ENCODE results near the gene TMEM250.
A peak's percentile ranks its signal among the peaks of the same experiment; 100 is the strongest.
"Not testable (repeated sequence)": the region's sequence is repeated elsewhere in the genome, so short reads cannot be mapped to it uniquely, and the experiment has no call there.

TMEM250 gene

DNA sequence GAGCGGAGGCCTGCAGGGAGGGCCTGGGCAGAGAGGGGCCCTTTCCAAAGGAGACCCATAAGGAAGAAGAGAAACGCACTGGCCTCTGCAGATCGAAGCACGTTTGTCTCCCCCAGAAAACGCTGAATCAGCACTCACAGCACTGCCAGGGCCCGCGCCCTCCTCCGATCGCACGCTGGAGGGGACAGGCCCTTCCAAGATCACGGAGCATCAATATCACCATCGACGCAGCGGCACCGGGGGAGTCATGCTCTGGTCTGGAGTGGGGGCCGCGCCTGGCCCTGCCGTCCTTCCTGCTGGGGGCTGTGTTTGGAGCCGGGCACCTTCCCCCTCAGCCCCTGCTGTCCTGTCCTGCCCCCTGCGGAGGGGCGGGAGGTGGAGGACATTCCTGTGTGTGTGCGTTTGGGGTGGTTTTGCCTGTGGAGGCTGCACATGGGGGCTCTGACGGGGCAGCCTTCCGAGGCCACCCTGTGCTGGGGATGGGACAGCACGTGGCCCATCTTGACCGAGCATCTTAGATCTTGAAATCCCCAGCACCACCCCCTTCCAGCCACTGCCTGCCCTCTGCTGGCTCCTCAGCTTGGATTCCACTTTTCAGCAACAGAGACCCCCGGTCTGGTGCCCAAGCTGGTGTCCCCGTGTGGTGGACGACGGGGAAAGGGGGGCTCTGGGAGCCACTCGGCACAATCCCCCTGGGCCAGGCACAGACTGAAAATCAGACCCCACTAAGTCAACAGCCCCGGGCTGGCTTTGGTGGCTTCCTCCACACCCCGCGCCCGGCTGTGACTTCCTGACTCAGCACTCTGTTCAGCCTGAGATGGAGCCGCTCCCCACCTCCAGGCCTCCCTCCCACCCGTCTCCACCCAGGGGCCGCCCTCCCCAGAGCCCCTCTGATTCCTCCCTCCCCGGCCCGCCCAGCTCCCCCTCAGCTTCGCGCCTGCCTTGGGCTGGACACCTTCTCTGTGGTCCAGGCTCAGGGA is 8.3 kb downstream of the TMEM250 start:
- peak; percentile 47 for DNase-seq

DNA sequence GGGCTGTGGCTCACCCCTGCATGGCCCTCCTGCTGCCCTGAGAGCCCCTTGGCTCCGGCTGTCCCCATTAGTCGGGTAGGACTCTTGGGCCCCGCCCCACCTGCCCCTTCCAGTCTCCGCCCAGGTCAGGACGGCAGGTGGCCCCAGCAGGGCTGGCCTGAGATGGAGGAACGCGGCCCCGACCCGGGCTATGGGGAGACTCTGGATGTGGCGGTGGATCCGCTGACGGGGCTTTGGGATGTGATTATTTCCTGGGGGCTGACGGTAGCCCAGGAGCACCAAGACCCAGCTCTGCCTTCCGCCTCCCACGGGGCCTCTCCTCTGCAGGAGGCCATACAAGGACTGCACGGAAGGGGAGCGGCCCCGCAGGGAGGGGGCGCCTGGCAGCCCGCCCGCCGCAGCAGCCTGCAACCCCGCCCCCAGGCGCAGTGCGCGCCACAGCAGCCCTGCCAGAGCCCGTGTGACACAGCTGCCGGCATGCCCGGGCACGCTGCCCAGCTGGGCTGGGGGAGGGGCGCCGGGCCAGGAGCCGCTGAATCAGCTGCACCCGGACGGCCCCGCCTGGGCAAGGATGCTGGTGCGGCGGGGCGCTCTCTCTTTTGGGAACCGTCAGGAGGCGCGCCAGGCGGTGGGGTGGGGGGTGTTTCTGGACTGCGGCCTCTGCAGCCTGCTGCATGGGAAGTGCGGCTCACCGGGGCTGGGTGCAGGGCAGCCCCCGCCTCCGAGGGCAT is 9.2 kb downstream of the TMEM250 start:
- peak; percentile 98 for DNase-seq

DNA sequence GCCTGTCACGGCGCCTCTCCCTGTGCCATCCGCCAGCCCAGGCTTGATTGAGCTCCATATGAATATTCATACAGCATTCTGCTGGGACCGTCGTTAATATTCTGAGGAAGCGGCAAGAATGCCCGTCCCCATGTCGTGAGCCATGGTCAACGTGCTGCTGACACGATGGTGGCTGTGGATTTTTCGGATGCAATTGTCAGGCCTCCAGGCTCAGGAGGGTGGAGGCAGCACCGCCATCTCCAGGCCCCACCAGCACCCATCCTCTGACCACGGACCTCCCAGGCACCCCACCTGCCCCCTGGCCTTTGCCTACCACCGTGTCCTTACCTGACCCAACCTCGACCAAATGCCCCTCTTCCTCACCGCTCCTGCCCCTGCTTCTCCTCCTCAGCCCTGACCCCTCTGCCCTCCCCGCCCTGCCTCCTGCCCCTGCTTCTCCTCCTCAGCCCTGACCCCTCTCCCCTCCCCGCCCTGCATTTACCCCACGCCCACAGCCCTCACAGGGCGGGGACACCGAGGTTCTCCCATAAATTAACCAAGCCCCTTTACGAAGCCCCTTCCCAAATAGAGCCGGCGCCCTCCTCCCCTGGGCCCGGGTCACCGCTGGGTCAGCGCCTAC is 9.9 kb downstream of the TMEM250 start:
- no peak for DNase-seq

DNA sequence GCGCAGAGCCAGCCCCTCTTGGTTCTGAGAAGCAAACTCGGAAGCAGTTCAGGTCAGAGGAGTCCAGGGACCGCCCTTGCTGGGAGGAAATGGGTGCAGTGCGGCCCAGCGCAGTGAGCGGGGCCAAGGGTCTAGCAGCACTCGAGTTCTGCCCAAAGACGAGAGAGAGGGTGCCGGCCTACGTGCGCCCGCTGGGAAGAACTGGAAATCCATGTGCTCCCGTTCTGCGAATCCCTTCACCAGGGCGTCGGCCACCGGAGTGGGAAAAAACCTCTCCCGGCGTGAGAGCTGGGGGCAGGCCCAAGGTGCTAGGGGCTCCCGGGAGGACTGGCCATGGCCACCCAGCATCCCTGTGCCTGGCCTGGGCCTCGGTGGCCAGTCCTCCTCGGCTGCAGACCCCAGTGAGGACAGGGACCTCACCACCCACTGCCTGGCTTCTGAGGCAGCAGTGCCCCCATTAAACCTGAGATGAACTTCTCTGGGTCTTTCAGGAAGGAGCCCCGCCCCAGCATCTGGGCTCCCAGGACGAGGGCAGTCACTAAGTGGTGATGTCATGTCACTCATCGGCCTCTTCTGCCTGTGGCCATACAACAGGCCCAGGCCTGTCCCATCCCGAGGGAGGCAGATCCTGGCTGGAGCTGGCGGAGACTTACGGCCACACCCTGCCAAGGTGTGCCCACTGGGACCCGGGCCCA is 10.6 kb downstream of the TMEM250 start:
- no peak for DNase-seq

DNA sequence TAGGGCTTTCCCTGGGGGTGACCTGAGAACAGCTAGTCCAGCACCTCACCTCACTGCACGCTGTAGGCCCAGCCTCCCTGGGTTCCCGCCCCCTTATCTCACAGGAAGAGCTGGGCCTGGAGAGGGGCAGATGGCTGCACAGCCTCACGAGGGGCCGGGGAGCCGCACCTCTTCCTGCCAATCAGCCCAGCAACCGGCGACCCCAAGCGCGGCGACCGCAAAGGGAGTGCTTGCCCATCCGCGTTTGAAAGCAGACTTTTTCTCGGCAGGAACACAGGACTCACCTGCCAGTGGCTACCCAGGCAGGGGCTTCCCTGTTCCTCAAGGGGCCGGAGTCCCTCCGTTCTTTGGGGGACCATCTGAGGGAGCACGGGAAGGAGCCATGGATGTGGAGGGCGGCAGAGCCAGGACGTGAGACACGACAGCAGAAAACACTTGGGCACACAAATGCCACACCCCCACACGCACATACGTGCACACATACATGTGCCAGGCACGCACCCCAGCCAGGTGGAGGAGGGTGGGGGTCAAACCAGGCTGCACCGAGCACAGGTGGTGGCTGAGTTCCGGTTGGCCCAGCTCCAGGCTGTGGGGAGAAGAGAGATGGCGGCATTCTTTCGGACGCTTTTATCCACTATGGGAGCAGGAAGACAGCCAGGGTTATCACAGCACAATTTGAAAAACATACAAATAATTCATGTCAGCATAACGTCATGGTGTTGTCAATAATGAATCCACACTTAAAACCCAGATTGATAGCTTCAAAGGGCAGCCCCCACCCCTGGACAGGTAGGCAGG is 11.3 kb downstream of the TMEM250 start:
- DNase-seq, result peak; percentile 71

DNA sequence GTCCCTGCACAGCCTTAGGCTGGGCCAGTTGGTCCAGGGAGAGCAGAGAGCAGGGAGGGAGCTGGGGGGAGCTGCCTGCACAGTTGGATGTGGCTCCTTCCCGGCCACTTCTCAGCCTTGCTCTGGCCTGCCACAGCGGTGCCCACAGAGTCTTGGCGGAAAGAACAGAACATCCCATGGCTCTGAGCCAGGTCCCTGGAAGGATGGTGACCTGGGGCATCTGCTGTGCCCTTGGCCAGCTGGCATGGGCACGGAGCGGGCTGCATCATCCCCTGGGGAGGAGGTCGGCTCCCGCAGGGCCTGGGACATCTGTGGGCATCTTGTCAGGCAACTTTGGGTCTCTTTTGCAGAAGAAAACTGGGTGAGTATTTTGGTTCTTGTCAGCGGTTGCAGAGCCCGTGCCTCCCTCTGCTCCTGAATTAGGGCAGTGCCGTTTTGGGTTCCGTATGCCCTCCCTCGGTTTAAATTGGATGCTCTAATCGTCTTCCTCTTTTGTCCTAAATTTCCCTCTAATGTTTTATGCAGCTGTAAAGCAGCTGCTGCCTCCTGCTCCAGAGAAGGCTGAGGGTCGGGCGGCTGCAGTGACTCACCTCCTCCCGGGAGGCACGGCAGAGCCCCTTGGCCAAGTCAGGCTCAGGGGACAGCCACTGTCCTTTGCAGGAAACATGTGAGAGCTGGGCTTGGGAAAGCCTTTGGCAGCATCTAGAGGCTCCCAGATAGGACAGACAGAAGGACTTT is 13.1 kb downstream of the TMEM250 start:
- no peak for DNase-seq

DNA sequence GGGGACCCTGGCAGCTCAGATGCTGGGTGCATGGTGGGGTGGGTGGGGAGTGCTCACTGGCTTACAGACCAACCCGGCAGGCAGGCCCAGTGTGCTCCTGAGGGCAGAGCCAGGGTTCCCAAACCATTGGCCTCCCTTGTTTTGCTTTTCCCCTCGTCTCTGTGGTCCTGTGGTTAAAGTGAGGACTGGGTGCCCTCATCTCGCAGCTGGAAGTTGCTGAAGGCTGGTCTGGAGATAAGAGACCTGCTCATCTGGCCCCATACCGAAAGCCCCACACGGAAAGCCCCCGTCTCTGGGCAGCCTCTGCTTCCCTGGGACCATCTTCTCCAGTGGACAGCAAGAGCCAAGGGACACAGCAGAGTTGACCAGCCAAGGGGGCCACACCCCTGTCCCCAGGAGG is 13.8 kb downstream of the TMEM250 start:
- DNase-seq, result no peak

DNA sequence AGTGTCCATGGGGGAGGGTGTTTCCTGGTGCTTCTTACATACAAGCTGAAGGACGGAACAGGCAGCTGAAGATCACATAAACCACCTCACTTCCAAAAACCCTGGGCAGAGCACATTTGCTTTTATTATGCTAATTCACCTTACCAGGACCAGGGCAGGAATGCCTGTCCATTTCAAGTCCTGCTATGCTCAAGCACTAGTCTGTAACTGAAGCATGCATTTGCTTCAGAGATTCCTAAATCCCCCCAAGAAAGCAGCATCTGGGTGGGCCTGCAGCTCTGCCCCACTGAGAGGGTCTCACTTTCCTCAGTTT is 14.2 kb downstream of the TMEM250 start:
- no peak for DNase-seq

DNA sequence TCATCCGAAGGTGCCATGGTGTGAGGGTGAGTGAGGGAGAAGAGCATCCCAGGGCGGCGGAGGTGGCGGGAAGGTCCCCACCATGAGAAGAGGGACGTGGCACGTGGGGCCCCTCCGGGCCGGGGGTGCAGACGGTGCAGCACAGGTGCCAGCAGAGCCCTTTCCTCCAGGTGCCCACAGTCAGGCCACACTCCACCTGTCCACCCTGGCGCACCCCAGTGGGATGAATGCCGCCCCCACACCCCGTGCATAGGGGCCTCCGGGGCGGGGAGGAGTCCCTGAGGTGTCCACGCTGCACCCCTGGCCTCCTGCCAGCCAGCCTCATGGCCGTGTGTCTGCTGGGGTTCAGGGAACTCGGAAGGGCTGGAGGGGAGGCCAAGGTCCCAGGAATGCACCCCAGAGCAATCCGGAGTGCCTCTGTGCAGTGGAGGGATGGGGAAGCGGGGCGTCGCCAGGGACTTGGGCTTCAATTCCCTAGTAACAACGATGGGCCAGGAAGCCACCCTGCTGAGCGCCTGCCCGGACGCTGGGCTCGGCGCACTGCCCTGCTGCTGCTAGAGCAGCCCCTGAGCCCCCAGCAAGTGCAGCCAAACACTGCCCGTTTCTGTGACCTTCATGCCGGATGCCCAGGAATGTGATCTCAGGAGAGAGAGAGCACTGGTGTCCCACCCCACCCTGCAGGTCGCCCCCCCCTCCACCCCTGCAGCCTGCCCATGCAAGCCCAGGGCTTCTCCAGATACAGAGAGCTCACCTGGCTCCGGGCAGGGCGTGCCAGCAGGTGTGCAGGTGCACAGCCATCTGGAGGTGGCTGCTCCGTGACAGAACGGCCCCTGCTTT is 14.8 kb downstream of the TMEM250 start:
- no peak for DNase-seq

DNA sequence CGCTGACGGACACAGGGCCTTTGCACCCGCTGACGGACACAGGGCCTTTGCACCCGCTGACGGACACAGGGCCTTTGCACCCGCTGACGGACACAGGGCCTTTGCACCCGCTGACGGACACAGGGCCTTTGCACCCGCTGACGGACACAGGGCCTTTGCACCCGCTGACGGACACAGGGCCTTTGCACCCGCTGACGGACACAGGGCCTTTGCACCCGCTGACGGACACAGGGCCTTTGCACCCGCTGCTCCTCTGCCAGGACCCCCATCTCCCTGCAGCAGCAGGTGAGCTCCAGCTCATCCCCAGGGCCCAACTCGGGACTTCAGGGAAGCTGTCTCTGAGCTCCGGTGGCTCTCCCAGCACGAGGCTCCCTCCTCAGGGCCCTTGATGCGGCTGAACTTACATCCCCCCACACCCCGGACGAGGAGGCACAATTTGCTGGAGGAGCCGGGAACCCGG is 17.0 kb downstream of the TMEM250 start:
- DNase-seq, result not testable (repeated sequence)

DNA sequence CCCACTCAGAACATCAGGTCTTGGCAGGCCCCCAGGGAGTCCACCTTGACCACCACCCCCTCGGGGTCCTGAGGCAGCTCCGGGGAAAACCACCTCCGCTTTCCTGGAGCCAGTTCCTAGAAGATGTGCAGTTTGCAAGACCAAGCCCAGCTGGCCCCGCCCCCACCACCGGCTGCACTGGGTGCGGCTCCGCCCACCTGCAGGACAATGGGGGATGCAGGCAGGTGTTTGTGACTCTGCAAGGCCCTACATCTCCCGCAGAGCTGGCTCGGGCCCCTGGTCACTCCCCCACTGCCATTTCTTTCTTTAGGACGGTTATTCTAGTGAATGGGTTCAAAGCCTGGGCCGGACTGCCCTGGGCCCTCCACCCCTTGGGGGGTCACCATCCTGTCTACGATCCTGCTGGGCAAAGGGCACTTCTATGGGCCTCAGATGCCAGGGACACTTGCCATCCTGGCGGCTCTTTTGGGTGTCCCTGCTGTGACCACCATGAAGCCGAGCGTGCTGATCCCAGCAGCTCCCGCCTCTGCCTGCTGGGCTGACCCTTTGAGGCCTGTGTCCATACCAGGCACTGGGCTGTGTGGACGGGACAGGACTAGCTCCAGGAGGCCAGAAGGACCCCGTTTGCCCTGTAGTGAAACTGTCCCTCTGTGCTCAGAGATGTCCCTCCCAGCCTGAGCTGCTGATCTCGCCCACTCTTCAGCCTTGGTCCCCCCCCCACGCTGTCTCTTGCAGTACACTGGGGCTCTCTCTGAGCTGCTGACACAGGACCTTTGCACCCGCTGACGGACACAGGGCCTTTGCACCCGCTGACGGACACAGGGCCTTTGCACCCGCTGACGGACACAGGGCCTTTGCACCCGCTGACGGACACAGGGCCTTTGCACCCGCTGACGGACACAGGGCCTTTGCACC is 17.7 kb downstream of the TMEM250 start:
- no peak for DNase-seq

DNA sequence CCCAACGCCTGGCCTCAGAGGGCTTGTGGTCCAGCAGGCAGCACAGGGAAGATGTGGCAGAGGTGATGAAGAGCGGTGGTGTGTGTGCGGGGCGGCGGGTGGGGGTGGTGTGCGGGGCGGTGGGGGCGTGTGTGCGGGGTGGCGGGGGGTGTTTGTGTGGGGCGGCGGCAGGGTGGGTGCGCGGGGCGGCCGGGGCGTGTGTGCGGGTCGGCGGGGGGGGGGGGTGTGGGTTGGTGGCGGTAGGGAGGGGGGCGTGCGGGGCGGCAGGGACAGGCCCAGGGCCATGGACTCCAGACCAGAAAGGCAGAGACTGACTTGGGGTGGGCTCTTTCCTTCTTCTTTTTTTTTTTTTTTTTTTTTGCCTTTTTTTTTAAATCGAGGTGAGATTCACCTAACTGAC is 19.1 kb downstream of the TMEM250 start:
- no peak for DNase-seq

DNA sequence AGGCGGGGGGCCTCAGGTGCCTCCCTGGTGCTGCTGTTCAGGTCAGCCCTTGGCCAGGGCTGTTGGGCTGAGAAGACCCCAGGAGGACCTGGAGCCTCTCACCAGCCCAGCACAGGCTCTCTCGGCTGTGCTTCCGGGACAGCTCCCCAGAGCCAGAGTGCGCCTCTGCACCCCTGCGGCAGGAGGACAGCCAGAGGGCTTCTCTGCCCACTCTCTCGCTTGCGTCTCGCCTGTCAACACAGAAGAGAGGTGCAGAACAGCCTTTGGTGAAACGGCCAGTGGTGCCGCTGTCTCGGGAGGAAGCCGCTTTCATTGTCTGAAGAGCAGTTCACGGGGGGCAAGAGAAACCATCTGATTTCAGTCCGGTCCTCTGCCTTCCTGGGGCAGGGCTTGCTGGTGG is 19.8 kb downstream of the TMEM250 start:
- no peak for DNase-seq

DNA sequence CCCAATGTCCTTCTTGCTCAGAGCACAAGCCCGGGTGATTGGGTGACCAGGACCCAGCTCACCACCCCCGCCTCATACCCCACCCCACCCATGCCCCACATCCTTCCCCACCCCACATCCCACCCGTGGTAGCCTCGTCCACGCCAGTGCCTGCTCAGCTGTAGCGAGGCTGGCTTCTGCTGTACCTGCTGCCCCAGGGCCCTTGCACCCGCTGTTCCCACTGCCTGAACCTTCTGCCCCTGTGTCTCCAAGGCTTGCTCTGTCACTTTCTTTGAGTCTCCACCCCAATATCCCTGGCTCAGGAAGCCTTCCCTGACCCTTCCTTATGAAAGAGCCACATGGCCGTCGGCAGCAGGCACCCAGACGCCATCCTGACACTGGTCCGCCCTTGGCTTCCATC is 20.5 kb downstream of the TMEM250 start:
- no peak for DNase-seq

DNA sequence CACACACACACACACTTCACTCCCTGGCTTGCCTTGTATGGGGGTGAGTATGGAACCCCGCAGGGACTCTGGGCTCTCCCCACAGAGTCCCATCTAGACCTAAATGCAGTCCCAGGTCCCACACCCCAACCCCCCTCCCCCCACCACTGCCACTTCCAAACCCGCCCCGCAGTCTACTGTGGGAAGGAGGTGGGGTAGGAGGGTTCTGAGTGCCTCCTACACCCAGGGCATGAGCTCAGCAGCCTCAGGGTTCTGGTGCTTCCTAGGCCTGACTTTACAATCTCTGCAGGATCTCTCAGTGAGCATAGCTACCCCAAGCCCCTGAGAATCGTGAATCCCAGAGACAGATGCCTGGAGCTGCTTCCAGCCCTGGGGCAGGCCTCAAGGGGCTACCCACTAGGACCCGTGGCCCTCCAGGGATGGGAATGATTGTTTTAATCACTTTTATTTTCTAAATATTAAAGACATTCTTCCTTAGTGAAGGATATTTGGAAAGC is 22.1 kb downstream of the TMEM250 start:
- no peak for DNase-seq

DNA sequence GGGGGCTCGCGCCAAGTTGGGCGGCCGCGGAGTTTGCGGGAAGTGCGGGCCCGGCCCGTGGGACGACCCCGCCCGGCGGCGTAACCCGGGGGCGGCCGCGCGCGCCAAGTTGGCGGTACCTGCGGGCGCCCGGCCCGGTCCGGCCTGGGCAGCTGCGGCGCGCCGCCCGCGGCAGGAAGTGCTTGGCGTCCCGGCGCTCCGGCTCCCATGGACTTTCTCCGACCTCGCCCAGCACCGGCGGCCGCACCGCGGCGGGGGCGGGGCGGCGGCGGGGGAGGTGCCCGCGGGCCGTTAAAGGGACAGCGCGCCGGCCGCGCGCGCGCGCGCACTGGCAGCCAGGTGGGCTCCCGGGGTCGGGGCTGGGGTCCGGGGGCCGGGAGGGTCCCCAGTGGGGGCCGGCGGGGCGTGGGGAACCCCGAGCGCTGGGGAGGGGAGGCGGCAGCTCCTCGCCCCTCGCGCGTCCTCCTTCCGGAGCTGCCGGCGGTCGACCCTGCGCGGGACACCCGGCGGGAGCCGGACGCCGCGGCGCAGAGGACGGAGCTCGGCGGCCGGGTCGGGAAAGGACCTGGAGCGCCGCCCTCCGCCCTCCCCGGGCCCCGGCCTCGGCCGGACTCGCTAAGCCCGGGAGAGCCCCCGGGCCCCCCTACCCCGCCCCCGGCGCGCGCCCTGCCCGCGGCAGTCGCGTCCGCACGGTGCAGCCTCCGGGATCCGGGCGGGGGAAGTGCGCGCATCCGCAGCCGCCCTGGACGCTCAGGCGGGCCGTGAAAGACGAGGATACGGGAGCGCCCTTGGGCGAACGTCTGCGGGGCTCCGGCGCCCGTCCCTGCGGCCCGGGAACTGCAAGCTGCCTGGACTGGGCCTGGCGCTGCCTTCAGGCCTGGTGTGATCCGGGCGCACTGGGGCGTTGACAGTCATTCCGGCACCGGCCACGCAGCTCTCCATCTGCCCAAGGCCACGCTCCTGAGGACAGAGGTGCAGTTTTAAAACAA is 23.3 kb downstream of the TMEM250 start, which contains the start of gene NACC2:
NACC2 (minus strand) TSS at position 220 of the 989 bp plus-strand sequence. CDS start 44,768 bp downstream, outside the sequence.
- peak; percentile 30 for DNase-seq

DNA sequence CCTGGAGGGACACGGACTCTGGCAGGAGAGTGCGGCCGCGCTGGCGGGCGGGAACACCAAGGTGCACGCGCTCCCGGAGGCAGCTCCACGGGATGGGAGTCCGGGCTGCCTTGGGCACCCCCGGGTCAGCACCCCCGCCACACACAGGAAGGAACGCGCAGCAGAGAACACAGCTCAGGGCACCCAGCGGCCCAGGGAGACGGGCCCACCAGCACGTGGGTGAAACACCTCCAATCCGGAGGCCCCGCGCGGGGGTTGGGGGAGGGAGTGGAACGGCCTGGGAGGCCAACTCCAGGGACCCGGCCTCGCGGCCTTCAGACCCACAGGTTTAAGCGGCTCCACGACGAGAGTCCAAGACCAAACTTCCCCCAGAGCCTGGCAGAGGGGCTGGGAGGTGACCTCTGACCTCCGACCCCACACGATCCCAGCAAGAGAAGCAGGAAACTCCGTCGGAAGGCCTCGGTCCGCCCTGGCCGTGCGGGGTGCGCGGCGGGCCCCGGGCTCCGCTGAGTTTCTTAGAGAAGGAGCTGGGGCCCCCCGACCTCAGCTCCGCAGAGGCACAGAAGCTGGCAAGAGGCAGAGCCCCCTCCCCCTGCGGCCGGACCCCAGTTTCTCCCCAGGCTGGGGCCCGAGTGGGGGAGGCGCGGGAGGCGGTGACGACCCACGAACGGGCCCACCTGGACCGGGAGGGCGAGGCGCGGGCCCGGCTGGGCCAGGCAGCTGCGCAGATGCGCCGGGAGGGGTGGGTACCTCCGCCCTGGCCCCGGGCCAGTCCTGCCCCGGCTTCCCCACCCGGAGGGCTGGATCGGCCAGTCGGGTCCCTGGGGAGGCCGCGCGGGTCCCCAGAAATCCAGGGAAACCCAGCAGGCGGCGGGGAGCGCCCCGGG is 24.4 kb downstream of the TMEM250 start:
- peak; percentile 48 for DNase-seq
